ENCODE data around the gene CCNL2. TPM values are rescaled to one million over a fixed set of nuclear protein-coding genes. Genes with fewer than 3 reads are reported as not detected.

CCNL2 gene
- total and polyA plus RNA-seq, 2 of the 13 experiments (the other 11 are each of a cell fraction or from before 2014, with no cell fraction given), result 105 to 340 TPM

- no peak for TF ChIP-seq RERE (CRISPR knock-in tag; IDR thresholded peaks at IDR 0.05; ENCODE audit: low read depth)
- TF ChIP-seq USF2 (IDR thresholded peaks at IDR 0.05; ENCODE audit: low read depth, low read length), result no peak
- TF ChIP-seq USF2 (CRISPR knock-in tag; IDR thresholded peaks at IDR 0.05; ENCODE audit: borderline replicate concordance), result 0 out of 2 replicates have a peak, but pooled peaks have one; percentile 40
- TF ChIP-seq ZNF276 (CRISPR knock-in tag; IDR thresholded peaks at IDR 0.05; ENCODE audit: low read depth), result peak; percentile 70; the same call in 1 of the 2 replicates
- TF ChIP-seq CTCF (CRISPR knock-in tag; IDR thresholded peaks at IDR 0.05), result peak; percentile 96
- TF ChIP-seq CCDC6 (CRISPR knock-in tag; IDR thresholded peaks at IDR 0.05), result peak; percentile 74; the same call in 1 of the 2 replicates
- no peak for TF ChIP-seq ATF4 (CRISPR knock-in tag; IDR thresholded peaks at IDR 0.05)
- peak; percentile 24 for TF ChIP-seq ASH2L (IDR thresholded peaks at IDR 0.05; ENCODE audit: insufficient read length, low read depth, low read length)
- TF ChIP-seq ZNF180 (CRISPR knock-in tag; IDR thresholded peaks at IDR 0.05; ENCODE audit: borderline replicate concordance, low read depth), result no peak
- no peak for TF ChIP-seq ADNP (CRISPR knock-in tag; IDR thresholded peaks at IDR 0.05)
- TF ChIP-seq ATF7 (IDR thresholded peaks at IDR 0.05), result no peak
- 0 out of 2 replicates have a peak, but pooled peaks have one; percentile 30 for TF ChIP-seq ATF7 (CRISPR knock-in tag; IDR thresholded peaks at IDR 0.05)
These were observed 42.1 kb upstream of the CCNL2 start (continued) for GRCh38 chr1:1441002-1441888.
